Right lobe of liver (tissue), 4 donors: ENCODE results near the gene HMGB4.

ENCODE experiments used
- POLR2A ChIP-seq: fragments of 450-650 bp; IDR thresholded peaks from one replicate; pipeline ENCODE4 v1.6.1; 2017; ENCODE audit warnings: antibody characterized with exemption, mild to moderate bottlenecking
- TF ChIP-seq, protein P1 (sequence below), 4 donors: fragments of 200-600 bp in 3 of 4; fragments of 450-650 bp in 1 of 4; IDR thresholded peaks; one replicate each; pipeline versions ENCODE4 v1.5.1 to v1.8.0; 2016 to 2022; ENCODE audit warnings: antibody characterized with exemption in 4 of 4, mild to moderate bottlenecking in 2 of 4
- donor health status: DM: no; HTN: no; CAD: no.
- donor health status: DM: no; HTN: no; CAD: no.
- donor health status: DM: no; HTN: yes; CAD: no.

DNA sequence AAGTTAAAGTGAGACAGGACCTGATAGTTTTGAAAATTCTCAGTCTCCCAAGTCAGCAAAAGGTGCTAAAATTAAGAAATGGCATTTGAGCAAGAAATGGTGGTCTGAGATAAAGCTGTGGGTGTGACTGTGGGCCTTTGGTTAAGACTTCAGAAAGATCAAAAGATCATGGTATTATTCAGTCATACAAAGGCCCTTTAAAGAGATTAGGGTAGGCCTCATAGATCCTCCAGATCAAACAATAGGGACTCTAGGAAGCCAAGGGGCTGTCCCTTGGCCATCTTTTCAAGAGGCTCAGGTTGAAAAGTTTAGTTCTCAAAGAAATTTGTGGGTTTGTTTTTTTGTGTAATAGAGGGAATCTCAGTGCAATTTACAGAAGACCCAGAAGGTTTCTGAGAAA is 8.4 kb downstream of the HMGB4 start:
- no peak for TF ChIP-seq POLR2A
- TF ChIP-seq, protein P1, sequence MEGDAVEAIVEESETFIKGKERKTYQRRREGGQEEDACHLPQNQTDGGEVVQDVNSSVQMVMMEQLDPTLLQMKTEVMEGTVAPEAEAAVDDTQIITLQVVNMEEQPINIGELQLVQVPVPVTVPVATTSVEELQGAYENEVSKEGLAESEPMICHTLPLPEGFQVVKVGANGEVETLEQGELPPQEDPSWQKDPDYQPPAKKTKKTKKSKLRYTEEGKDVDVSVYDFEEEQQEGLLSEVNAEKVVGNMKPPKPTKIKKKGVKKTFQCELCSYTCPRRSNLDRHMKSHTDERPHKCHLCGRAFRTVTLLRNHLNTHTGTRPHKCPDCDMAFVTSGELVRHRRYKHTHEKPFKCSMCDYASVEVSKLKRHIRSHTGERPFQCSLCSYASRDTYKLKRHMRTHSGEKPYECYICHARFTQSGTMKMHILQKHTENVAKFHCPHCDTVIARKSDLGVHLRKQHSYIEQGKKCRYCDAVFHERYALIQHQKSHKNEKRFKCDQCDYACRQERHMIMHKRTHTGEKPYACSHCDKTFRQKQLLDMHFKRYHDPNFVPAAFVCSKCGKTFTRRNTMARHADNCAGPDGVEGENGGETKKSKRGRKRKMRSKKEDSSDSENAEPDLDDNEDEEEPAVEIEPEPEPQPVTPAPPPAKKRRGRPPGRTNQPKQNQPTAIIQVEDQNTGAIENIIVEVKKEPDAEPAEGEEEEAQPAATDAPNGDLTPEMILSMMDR (IDR thresholded peaks at IDR 0.05), result no peak
